Prostate gland (tissue), 2 donors: ENCODE results near the gene IRF4. TPM values are rescaled to one million over a fixed set of nuclear protein-coding genes. Genes with fewer than 3 reads are reported as not detected.

Experiments used
- DNase-seq: peaks from one replicate; pipeline ENCODE4 v3.0.0-alpha.2; 2019; ENCODE audit warnings: low spot score
- H3K27ac ChIP-seq, 2 donors: fragments of 200-600 bp; sonication (generic); 2 replicates each; pipeline ENCODE4 v1.5.1; 2017 to 2019
- H3K27me3 ChIP-seq: fragments of 200-600 bp; sonication (generic); replicated peaks from 2 replicates; pipeline ENCODE4 v1.5.1; 2019; ENCODE audit not compliant: insufficient read depth
- H3K36me3 ChIP-seq, 2 donors: fragments of 200-600 bp; sonication (generic); 1 replicate in 1 of 2; 2 replicates in 1 of 2; pipeline versions ENCODE4 v1.5.1 to v1.8.1; 2017 to 2019
- H3K4me1 ChIP-seq: fragments of 200-600 bp; sonication (generic); replicated peaks from 2 replicates; pipeline ENCODE4 v1.5.1; 2019
- H3K4me3 ChIP-seq, 2 donors: fragments of 200-600 bp; sonication (generic); 2 replicates each; pipeline ENCODE4 v1.5.1; 2017 to 2019
- H3K9me3 ChIP-seq: fragments of 200-600 bp; sonication (generic); 2 replicates; pipeline ENCODE4 v1.5.1; 2017
- CTCF ChIP-seq, 4 experiments: fragments of 200-600 bp in 2 of 4; fragments of 450-650 bp in 2 of 4; sonication (generic) in 2 of 4; IDR thresholded peaks; 1 replicate in 3 of 4; 2 replicates in 1 of 4; pipeline ENCODE4 v1.5.1; 2016 to 2019; ENCODE audit warnings: antibody characterized with exemption in 4 of 4, mild to moderate bottlenecking in 2 of 4, moderate library complexity in 2 of 4
- POLR2A ChIP-seq: fragments of 450-650 bp; IDR thresholded peaks from one replicate; pipeline ENCODE4 v1.6.1; 2016; ENCODE audit warnings: antibody characterized with exemption, mild to moderate bottlenecking
- POLR2AphosphoS5 ChIP-seq: sonication (generic); formaldehyde crosslinking; IDR thresholded peaks from one replicate; pipeline ENCODE4 v1.6.1; 2017; ENCODE audit warnings: antibody characterized with exemption
- WGBS: methylation state at CpG from one replicate; pipeline ENCODE4 v1.1.5; 2018; 5-methylcytosine and 5-hydroxymethylcytosine counted together
- intact Hi-C: fragments of 100-400 bp; cut with DNase I; formaldehyde crosslinking; loops from one replicate; pipeline ENCODE4 v1.14.2; 2022
- total RNA-seq, 2 donors: library from RNA; depleted of rRNA; stranded (reverse); fragments of >200 nt; gene quantifications; one replicate each; pipeline ENCODE4 v1.1.0, GENCODE V29; 2016

The IRF4 gene
- total RNA-seq, 2 donors from 2014 or later, result 0.77 to 1.6 TPM

GRCh38 chr6:366389-367297 is 24.9 kb upstream of the IRF4 start:
- TF ChIP-seq POLR2A (no peak), POLR2AphosphoS5 (no peak)
- Histone ChIP-seq H3K27me3 (peaks cover 7% of the 10 kb centered on the region), H3K36me3 (no peaks in the 10 kb centered on the region), H3K9me3 (no peaks in the 10 kb centered on the region), H3K4me3 (no peak overlapping the region), H3K4me1 (no peaks in the 10 kb centered on the region), H3K27ac (no peak overlapping the region)
- WGBS, result 63% methylated on average over 19 of the region's 19 CpGs
- DNase-seq, result no peak
- intact Hi-C loops, result no loop called here

- TF ChIP-seq CTCF (IDR thresholded peaks at IDR 0.05) (no peak), POLR2A (no peak), POLR2AphosphoS5 (no peak)
- Histone ChIP-seq H3K4me1 (no peaks in the 10 kb centered on the region), H3K36me3 (no peaks in the 10 kb centered on the region), H3K9me3 (no peaks in the 10 kb centered on the region), H3K27ac (no peak overlapping the region), H3K4me3 (no peak overlapping the region), H3K27me3 (peaks cover 9% of the 10 kb centered on the region)
- 84% methylated on average over 8 of the region's 8 CpGs for WGBS
- intact Hi-C loops, result no loop called here
- DNase-seq, result no peak
Measured at GRCh38 chr6:367298-367794, 24.2 kb upstream of the IRF4 start.

GRCh38 chr6:367891-368630 is 23.5 kb upstream of the IRF4 start:
- Histone ChIP-seq H3K27me3 (peaks cover 16% of the 10 kb centered on the region), H3K4me3 (no peak overlapping the region), H3K27ac (no peak overlapping the region), H3K9me3 (no peaks in the 10 kb centered on the region), H3K4me1 (no peaks in the 10 kb centered on the region), H3K36me3 (no peaks in the 10 kb centered on the region)
- intact Hi-C loops, result no loop called here
- no peak for TF ChIP-seq CTCF (IDR thresholded peaks at IDR 0.05)
- no peak for TF ChIP-seq POLR2AphosphoS5
- TF ChIP-seq POLR2A, result no peak
- 76% methylated on average over 17 of the region's 17 CpGs for WGBS
- no peak for DNase-seq

GRCh38 chr6:369559-370431 is 21.8 kb upstream of the IRF4 start:
- Histone ChIP-seq H3K4me3 (no peak overlapping the region), H3K27ac (no peak overlapping the region), H3K36me3 (no peaks in the 10 kb centered on the region), H3K9me3 (no peaks in the 10 kb centered on the region), H3K27me3 (peaks cover 20% of the 10 kb centered on the region), H3K4me1 (no peaks in the 10 kb centered on the region)
- intact Hi-C loops, result no loop called here
- DNase-seq, result no peak
- WGBS, result 78% methylated on average over 13 of the region's 13 CpGs
- TF ChIP-seq POLR2AphosphoS5, result no peak
- no peak for TF ChIP-seq POLR2A
- TF ChIP-seq CTCF (IDR thresholded peaks at IDR 0.05), result no peak
